Measurements from ENCODE around the gene TMEM121.
A peak's percentile ranks its signal among the peaks of the same experiment; 100 is the strongest.

The TMEM121 gene

GRCh38 chr14:105491366-105491973 is 34.9 kb upstream of the TMEM121 start:
- no peak for TF ChIP-seq CTCF (IDR thresholded peaks at IDR 0.05; ENCODE audit: low read depth, low read length, missing control alignments)
- in situ Hi-C loops (cut with HindIII; ENCODE audit: low sequenced_read_pairs): no loop called here
- H3K4me3 ChIP-seq (ENCODE audit: low read depth, low read length): peak overlapping the region; percentile 53
- no peak for DNase-seq (ENCODE audit: low read depth)

- in situ Hi-C loops (cut with HindIII; ENCODE audit: low sequenced_read_pairs): no loop called here
- no peak for TF ChIP-seq CTCF (IDR thresholded peaks at IDR 0.05; ENCODE audit: low read depth, low read length, missing control alignments)
- DNase-seq (ENCODE audit: low read depth): no peak
- no peak overlapping the region for H3K4me3 ChIP-seq (ENCODE audit: low read depth, low read length)
Observed at GRCh38 chr14:105492031-105492970, 34.1 kb upstream of the TMEM121 start.

- in situ Hi-C loops (cut with HindIII; ENCODE audit: low sequenced_read_pairs): no loop called here
- no peak for TF ChIP-seq CTCF (IDR thresholded peaks at IDR 0.05; ENCODE audit: low read depth, low read length, missing control alignments)
- DNase-seq (ENCODE audit: low read depth): no peak
- no peak overlapping the region for H3K4me3 ChIP-seq (ENCODE audit: low read depth, low read length)
Observed at GRCh38 chr14:105492971-105493871, 33.2 kb upstream of the TMEM121 start.

GRCh38 chr14:105493921-105494605 is 32.3 kb upstream of the TMEM121 start:
- H3K4me3 ChIP-seq (ENCODE audit: low read depth, low read length): no peak overlapping the region
- no peak for TF ChIP-seq CTCF (IDR thresholded peaks at IDR 0.05; ENCODE audit: low read depth, low read length, missing control alignments)
- in situ Hi-C loops (cut with HindIII; ENCODE audit: low sequenced_read_pairs): no loop called here
- no peak for DNase-seq (ENCODE audit: low read depth)

- no peak for TF ChIP-seq CTCF (IDR thresholded peaks at IDR 0.05; ENCODE audit: low read depth, low read length, missing control alignments)
- in situ Hi-C loops (cut with HindIII; ENCODE audit: low sequenced_read_pairs): no loop called here
- no peak for DNase-seq (ENCODE audit: low read depth)
Observed at GRCh38 chr14:105494606-105494929, 31.8 kb upstream of the TMEM121 start.

More at GRCh38 chr14:105494606-105494929, 31.8 kb upstream of the TMEM121 start:
- H3K4me3 ChIP-seq (ENCODE audit: low read depth, low read length): no peak overlapping the region

All from astrocyte of the cerebellum (primary cell).